HAP-1 (cell line): Measurements from ENCODE around the gene CALHM4.

ENCODE experiments used
- DNase-seq, 2 experiments: peaks; one replicate each; pipeline ENCODE4 v3.0.0-alpha.2; 2016 to 2020; ENCODE audit warnings: low spot score in 2 of 2
- H3K27me3 ChIP-seq: fragments of 250-450 bp; sonication (Bioruptor Pico); 2 replicates; pipeline ENCODE4 v1.5.1; 2020; ENCODE audit warnings: low read depth, mild to moderate bottlenecking, moderate library complexity
- H3K36me3 ChIP-seq: fragments of 250-450 bp; sonication (Bioruptor Pico); replicated peaks from 2 replicates; pipeline ENCODE4 v1.5.1; 2020; ENCODE audit warnings: mild to moderate bottlenecking
- H3K4me1 ChIP-seq: fragments of 250-450 bp; sonication (Bioruptor Pico); 2 replicates; pipeline ENCODE4 v1.5.1; 2020; ENCODE audit warnings: mild to moderate bottlenecking
- H3K4me3 ChIP-seq: fragments of 250-450 bp; sonication (Bioruptor Pico); 2 replicates; pipeline ENCODE4 v1.5.1; 2020; ENCODE audit warnings: mild to moderate bottlenecking, moderate library complexity
- H3K9me3 ChIP-seq: fragments of 250-450 bp; sonication (Bioruptor Pico); 2 replicates; pipeline ENCODE4 v1.5.1; 2020; ENCODE audit warnings: mild to moderate bottlenecking, moderate library complexity
- in situ Hi-C: fragments of 300-500 bp; cut with MboI; formaldehyde crosslinking; loops from 3 replicates; pipeline ENCODE4 v1.14.3; 2020; ENCODE audit warnings: low sequenced_read_pairs, inconsistent platforms, mixed read lengths

Gene CALHM4

GRCh38 chr6:116556814-116557415 lies 3.4 kb downstream of the CALHM4 start:
- Histone ChIP-seq H3K4me3 (no peak overlapping the region), H3K9me3 (no peaks in the 10 kb centered on the region), H3K27me3 (peaks cover 7% of the 10 kb centered on the region), H3K4me1 (no peaks in the 10 kb centered on the region), H3K36me3 (no peaks in the 10 kb centered on the region)
- in situ Hi-C loops: no loop called here
- DNase-seq: no peak

- in situ Hi-C loops: no loop called here
- no peak overlapping the region for H3K4me3 ChIP-seq
- no peaks in the 10 kb centered on the region for H3K4me1 ChIP-seq
- peaks cover 4% of the 10 kb centered on the region for H3K27me3 ChIP-seq
- no peaks in the 10 kb centered on the region for H3K9me3 ChIP-seq
- no peak for DNase-seq
- H3K36me3 ChIP-seq: no peaks in the 10 kb centered on the region
These were observed 4.3 kb downstream of the CALHM4 start for GRCh38 chr6:116557893-116558292.

GRCh38 chr6:116560130-116560529 lies 6.6 kb downstream of the CALHM4 start:
- no peaks in the 10 kb centered on the region for H3K4me1 ChIP-seq
- no peaks in the 10 kb centered on the region for H3K36me3 ChIP-seq
- H3K27me3 ChIP-seq: peaks cover 6% of the 10 kb centered on the region; the same call in 1 of the 2 replicates
- no peak overlapping the region for H3K4me3 ChIP-seq
- H3K9me3 ChIP-seq: no peaks in the 10 kb centered on the region
- in situ Hi-C loops: loop anchor here (10.0 kb wide), 1 partner anchor 285 kb away; the partner anchor contains the start of gene TSPYL1
- DNase-seq: no peak

GRCh38 chr6:116561377-116562018 lies 7.9 kb downstream of the CALHM4 start:
- peaks cover 6% of the 10 kb centered on the region; the same call in 1 of the 2 replicates for H3K27me3 ChIP-seq
- in situ Hi-C loops: loop anchor here (10.0 kb wide), 1 partner anchor 287 kb away; the partner anchor contains the start of gene TSPYL1
- peak; percentile 73 to 80 for DNase-seq

GRCh38 chr6:116562019-116562403 lies 8.5 kb downstream of the CALHM4 start:
- H3K27me3 ChIP-seq: peaks cover 6% of the 10 kb centered on the region; the same call in 1 of the 2 replicates
- no peak overlapping the region for H3K4me3 ChIP-seq
- DNase-seq: no peak
- no peaks in the 10 kb centered on the region for H3K4me1 ChIP-seq
- in situ Hi-C loops: loop anchor here (10.0 kb wide), 1 partner anchor 287 kb away; the partner anchor contains the start of gene TSPYL1
- H3K36me3 ChIP-seq: no peaks in the 10 kb centered on the region
- H3K9me3 ChIP-seq: no peaks in the 10 kb centered on the region

More at GRCh38 chr6:116561377-116562018, 7.9 kb downstream of the CALHM4 start:
- no peaks in the 10 kb centered on the region for H3K9me3 ChIP-seq
- H3K4me1 ChIP-seq: no peaks in the 10 kb centered on the region
- no peak overlapping the region for H3K4me3 ChIP-seq
- H3K36me3 ChIP-seq: no peaks in the 10 kb centered on the region

- H3K9me3 ChIP-seq: no peaks in the 10 kb centered on the region
- no peak overlapping the region for H3K4me3 ChIP-seq
- no peaks in the 10 kb centered on the region for H3K36me3 ChIP-seq
- H3K4me1 ChIP-seq: no peaks in the 10 kb centered on the region
- in situ Hi-C loops: loop anchor here (10.0 kb wide), 1 partner anchor 288 kb away; the partner anchor contains the start of gene TSPYL1
- peaks cover 6% of the 10 kb centered on the region; the same call in 1 of the 2 replicates for H3K27me3 ChIP-seq
- DNase-seq: no peak
These were observed 9.1 kb downstream of the CALHM4 start for GRCh38 chr6:116562614-116563013.

- Histone ChIP-seq H3K4me1 (no peaks in the 10 kb centered on the region), H3K9me3 (no peaks in the 10 kb centered on the region), H3K27me3 (peaks cover 6% of the 10 kb centered on the region; the same call in 1 of the 2 replicates), H3K4me3 (no peak overlapping the region), H3K36me3 (no peaks in the 10 kb centered on the region)
- in situ Hi-C loops: loop anchor here (10.0 kb wide), 1 partner anchor 289 kb away; the partner anchor contains the start of gene TSPYL1
- no peak for DNase-seq
These were observed 10.3 kb downstream of the CALHM4 start for GRCh38 chr6:116563830-116564229.

GRCh38 chr6:116564311-116564710 lies 10.8 kb downstream of the CALHM4 start:
- no peak for DNase-seq
- H3K4me3 ChIP-seq: no peak overlapping the region
- H3K27me3 ChIP-seq: peaks cover 6% of the 10 kb centered on the region; the same call in 1 of the 2 replicates
- H3K4me1 ChIP-seq: no peaks in the 10 kb centered on the region
- no peaks in the 10 kb centered on the region for H3K9me3 ChIP-seq
- H3K36me3 ChIP-seq: no peaks in the 10 kb centered on the region
- in situ Hi-C loops: loop anchor here (10.0 kb wide), 1 partner anchor 290 kb away; the partner anchor contains the start of gene TSPYL1

- no peak for DNase-seq
- Histone ChIP-seq H3K27me3 (peaks cover 6% of the 10 kb centered on the region; the same call in 1 of the 2 replicates), H3K9me3 (no peaks in the 10 kb centered on the region), H3K4me1 (peaks cover 4% of the 10 kb centered on the region), H3K36me3 (no peaks in the 10 kb centered on the region), H3K4me3 (no peak overlapping the region)
- in situ Hi-C loops: loop anchor here (10.0 kb wide), 1 partner anchor 290 kb away; the partner anchor contains the start of gene TSPYL1
These were observed 11.6 kb downstream of the CALHM4 start for GRCh38 chr6:116564921-116565872.

- DNase-seq: no peak
- H3K4me1 ChIP-seq: peaks cover 13% of the 10 kb centered on the region
- H3K27me3 ChIP-seq: peaks cover 6% of the 10 kb centered on the region; the same call in 1 of the 2 replicates
- no peak overlapping the region for H3K4me3 ChIP-seq
- peaks cover 3% of the 10 kb centered on the region; the same call in 1 of the 2 replicates for H3K36me3 ChIP-seq
- H3K9me3 ChIP-seq: no peaks in the 10 kb centered on the region
- in situ Hi-C loops: loop anchor here (10.0 kb wide), 1 partner anchor 293 kb away; the partner anchor contains the start of gene TSPYL1
These were observed 14.6 kb downstream of the CALHM4 start for GRCh38 chr6:116568111-116568510.

GRCh38 chr6:116568821-116569755 lies 15.5 kb downstream of the CALHM4 start:
- DNase-seq: no peak
- no peaks in the 10 kb centered on the region; the same call in 1 of the 2 replicates for H3K27me3 ChIP-seq
- H3K36me3 ChIP-seq: peaks cover 6% of the 10 kb centered on the region; the same call in 1 of the 2 replicates
- peaks cover 21% of the 10 kb centered on the region for H3K4me1 ChIP-seq
- H3K4me3 ChIP-seq: no peak overlapping the region
- in situ Hi-C loops: loop anchor here (10.0 kb wide), 1 partner anchor 294 kb away; the partner anchor contains the start of gene TSPYL1
- H3K9me3 ChIP-seq: no peaks in the 10 kb centered on the region
